SU-DHL-6 (cell line): ENCODE measurements around the gene ATP9A.

Experiments used
- H2AFZ ChIP-seq: fragments of 200-600 bp; sonication (generic); 2 replicates; pipeline ENCODE4 v1.6.1; 2014; ENCODE audit warnings: low read depth, mild to moderate bottlenecking, moderate library complexity, mixed read lengths, antibody characterized with exemption, low read length; ENCODE audit not compliant: severe bottlenecking
- H3F3A ChIP-seq: fragments of 200-600 bp; shearing (Covaris generic); 2 replicates; pipeline ENCODE4 v1.6.0; 2016; ENCODE audit warnings: antibody characterized with exemption, mild to moderate bottlenecking; ENCODE audit not compliant: insufficient read depth
- H3K27ac ChIP-seq: fragments of 200-600 bp; sonication (generic); 2 replicates; pipeline ENCODE4 v1.5.1; 2016; ENCODE audit warnings: low read depth, mild to moderate bottlenecking, low read length, moderate library complexity, mixed read lengths
- H3K27me3 ChIP-seq: fragments of 200-600 bp; sonication (generic), shearing (Covaris generic); 2 replicates; pipeline ENCODE4 v1.6.0; 2014; ENCODE audit warnings: mild to moderate bottlenecking, low read length
- H3K36me3 ChIP-seq: fragments of 200-600 bp; sonication (generic); 2 replicates; pipeline ENCODE4 v1.6.1; 2014; ENCODE audit warnings: mild to moderate bottlenecking, low read length, mixed read lengths
- H3K4me2 ChIP-seq: fragments of 300-600, 200-600 bp; shearing (Covaris generic), sonication (generic); 2 replicates; pipeline ENCODE4 v1.6.0; 2014; ENCODE audit warnings: low read length, low read depth, mild to moderate bottlenecking; ENCODE audit not compliant: poor library complexity, severe bottlenecking
- H3K4me3 ChIP-seq: fragments of 200-600 bp; sonication (generic); 2 replicates; pipeline ENCODE4 v1.5.1; 2014; ENCODE audit warnings: antibody characterized with exemption, low read length, mild to moderate bottlenecking, mixed read lengths; ENCODE audit not compliant: insufficient read depth, poor library complexity, severe bottlenecking
- H3K79me2 ChIP-seq: fragments of 200-600 bp; sonication (generic); 2 replicates; pipeline ENCODE4 v1.6.1; 2014; ENCODE audit warnings: mild to moderate bottlenecking, low read length, moderate library complexity; ENCODE audit not compliant: insufficient read depth
- H3K9ac ChIP-seq: fragments of 200-600 bp; sonication (generic); 2 replicates; pipeline ENCODE4 v1.7.0; 2014; ENCODE audit warnings: mild to moderate bottlenecking, low read length
- H3K9me2 ChIP-seq: fragments of 200-600 bp; sonication (generic); replicated peaks from 2 replicates; pipeline ENCODE4 v1.6.1; 2014; ENCODE audit warnings: low read length; ENCODE audit not compliant: insufficient read depth
- H3K9me3 ChIP-seq: fragments of 200-600 bp; sonication (generic); 2 replicates; pipeline ENCODE4 v1.6.1; 2014; ENCODE audit warnings: low read length, mixed read lengths; ENCODE audit not compliant: insufficient read depth
- H4K20me1 ChIP-seq: fragments of 200-600 bp; sonication (generic); 2 replicates; pipeline ENCODE4 v1.6.1; 2014; ENCODE audit warnings: low read depth, mild to moderate bottlenecking, antibody characterized with exemption, low read length, moderate library complexity, mixed read lengths
- EZH2phosphoT487 ChIP-seq: fragments of 200-600 bp; sonication (generic), shearing (Covaris generic); conservative IDR thresholded peaks from 2 replicates; pipeline ENCODE4 v1.6.1; 2018; ENCODE audit warnings: mild to moderate bottlenecking, antibody characterized with exemption, low read length, moderate library complexity, mixed read lengths
- TF ChIP-seq, protein P1 (sequence below): fragments of 200-600 bp; sonication (generic); IDR thresholded peaks from one replicate; pipeline ENCODE4 v1.5.1; 2017; ENCODE audit warnings: antibody characterized with exemption, mild to moderate bottlenecking, low read length, moderate library complexity; ENCODE audit not compliant: insufficient read depth, poor library complexity, severe bottlenecking

The ATP9A gene

DNA sequence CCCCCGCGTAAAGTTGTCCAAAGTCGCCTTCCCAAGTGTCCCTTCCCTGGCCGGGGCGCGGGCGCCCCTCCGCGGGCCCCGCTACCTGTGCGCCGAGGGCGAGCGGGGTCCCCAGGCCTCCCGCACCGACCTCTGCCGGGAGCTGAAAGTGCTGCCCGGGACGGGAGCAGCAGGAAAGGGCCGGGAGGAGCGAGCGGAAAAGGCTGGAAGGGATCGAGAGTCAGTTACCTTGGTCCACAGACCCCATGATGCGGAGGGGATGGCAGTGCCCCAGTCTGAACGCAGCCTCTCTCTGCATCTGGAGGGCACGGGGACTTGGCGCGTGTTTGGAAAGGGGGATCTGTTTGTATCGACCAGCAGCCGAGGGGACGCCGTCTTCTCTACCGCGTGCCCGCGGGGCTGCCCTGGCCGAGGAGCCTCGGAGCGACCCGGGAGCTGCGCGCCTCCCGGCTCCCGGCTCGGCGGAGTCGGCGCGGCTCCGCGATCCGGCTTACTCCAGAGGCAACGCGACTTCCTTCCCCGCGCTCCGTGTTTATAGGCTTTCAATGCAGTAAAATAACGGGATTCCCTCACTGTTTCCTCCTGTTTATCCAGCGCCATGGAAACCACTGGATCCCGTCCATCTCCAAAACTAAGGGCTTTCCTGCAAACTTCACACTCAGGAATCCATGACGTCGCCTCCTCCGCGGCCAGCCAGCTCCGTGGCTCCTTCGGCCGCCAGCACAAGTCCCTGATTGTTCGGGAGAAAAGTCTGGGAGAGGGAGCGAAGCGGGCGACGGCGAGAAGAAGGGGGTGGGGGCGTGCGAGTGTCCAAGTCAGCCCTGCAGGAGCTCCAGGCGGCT is 205.6 kb downstream of the ATP9A start:
- no peak overlapping the region for H3K27ac ChIP-seq
- no peaks in the 10 kb centered on the region for H3K79me2 ChIP-seq
- no peak overlapping the region for H3K9ac ChIP-seq
- H3F3A ChIP-seq = no peaks in the 10 kb centered on the region
- H3K4me2 ChIP-seq = peak overlapping the region; percentile 10
- no peaks in the 10 kb centered on the region for H3K36me3 ChIP-seq
- H3K4me3 ChIP-seq = no peak overlapping the region
- no peaks in the 10 kb centered on the region for H3K9me3 ChIP-seq
- no peaks in the 10 kb centered on the region for H3K9me2 ChIP-seq
- H4K20me1 ChIP-seq = no peaks in the 10 kb centered on the region
- TF ChIP-seq, protein P1, sequence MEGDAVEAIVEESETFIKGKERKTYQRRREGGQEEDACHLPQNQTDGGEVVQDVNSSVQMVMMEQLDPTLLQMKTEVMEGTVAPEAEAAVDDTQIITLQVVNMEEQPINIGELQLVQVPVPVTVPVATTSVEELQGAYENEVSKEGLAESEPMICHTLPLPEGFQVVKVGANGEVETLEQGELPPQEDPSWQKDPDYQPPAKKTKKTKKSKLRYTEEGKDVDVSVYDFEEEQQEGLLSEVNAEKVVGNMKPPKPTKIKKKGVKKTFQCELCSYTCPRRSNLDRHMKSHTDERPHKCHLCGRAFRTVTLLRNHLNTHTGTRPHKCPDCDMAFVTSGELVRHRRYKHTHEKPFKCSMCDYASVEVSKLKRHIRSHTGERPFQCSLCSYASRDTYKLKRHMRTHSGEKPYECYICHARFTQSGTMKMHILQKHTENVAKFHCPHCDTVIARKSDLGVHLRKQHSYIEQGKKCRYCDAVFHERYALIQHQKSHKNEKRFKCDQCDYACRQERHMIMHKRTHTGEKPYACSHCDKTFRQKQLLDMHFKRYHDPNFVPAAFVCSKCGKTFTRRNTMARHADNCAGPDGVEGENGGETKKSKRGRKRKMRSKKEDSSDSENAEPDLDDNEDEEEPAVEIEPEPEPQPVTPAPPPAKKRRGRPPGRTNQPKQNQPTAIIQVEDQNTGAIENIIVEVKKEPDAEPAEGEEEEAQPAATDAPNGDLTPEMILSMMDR = no peak
- TF ChIP-seq EZH2phosphoT487 = no peak
- no peak overlapping the region for H2AFZ ChIP-seq
- H3K27me3 ChIP-seq = no peaks in the 10 kb centered on the region

DNA sequence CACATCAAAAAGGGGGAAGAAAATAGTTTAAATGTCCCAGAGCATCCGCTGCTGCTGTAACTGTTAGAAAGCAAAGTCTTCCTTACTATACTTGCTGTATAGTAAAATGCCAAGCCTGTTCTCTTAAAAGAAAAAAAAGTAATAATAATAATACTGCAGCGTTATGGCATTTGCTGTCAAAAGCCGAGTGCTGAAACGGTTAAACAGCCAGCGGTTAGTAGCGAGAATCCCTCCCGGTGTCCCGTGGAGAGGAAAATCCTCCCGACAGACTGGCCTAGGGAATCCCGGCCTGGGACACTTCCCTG is 206.2 kb downstream of the ATP9A start:
- Histone ChIP-seq H3K79me2 (no peaks in the 10 kb centered on the region), H3F3A (no peaks in the 10 kb centered on the region), H3K27ac (no peak overlapping the region), H2AFZ (no peak overlapping the region), H3K9me3 (no peaks in the 10 kb centered on the region), H3K27me3 (no peaks in the 10 kb centered on the region), H3K4me2 (no peak overlapping the region), H3K9ac (no peak overlapping the region), H3K4me3 (no peak overlapping the region), H3K36me3 (no peaks in the 10 kb centered on the region), H3K9me2 (no peaks in the 10 kb centered on the region), H4K20me1 (no peaks in the 10 kb centered on the region)
- TF ChIP-seq EZH2phosphoT487 = no peak

DNA sequence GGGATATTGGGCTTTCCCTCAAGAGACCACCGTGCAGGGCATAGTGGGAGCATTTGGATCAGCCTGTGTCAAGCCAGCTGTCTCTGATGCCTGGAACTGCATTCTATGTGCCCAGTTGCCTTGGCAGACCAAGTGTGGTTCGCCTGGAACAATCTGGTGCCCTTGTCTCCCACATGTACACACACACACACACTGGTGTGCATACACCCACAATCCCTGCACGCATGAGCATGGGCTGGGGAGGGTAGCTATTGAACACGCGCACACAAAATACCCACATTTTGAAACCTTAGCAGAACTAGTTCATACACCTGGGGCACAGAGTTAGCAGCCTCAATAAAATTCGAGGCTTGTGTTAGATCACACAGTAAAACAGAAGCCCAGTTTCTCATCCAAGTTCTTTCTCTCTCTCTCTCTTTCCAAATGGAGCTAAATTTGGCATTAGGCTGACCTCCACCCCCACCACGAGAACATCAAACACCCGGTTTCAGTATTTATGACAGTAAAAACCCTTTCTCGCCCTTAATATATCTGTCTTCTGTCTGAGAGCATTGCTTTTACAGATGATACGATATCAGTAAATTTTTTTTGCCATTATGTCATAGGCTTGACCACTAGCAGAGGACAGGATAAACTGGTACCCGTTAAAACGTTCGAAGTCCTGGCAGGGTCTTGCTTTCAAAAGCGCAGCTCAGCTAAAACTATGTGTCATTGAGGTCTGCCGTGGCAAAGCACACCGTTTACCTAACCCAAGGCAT is 207.5 kb downstream of the ATP9A start:
- H3K4me2 ChIP-seq = no peak overlapping the region
- no peaks in the 10 kb centered on the region for H3K79me2 ChIP-seq
- no peaks in the 10 kb centered on the region for H4K20me1 ChIP-seq
- H3K27me3 ChIP-seq = no peaks in the 10 kb centered on the region
- H3K36me3 ChIP-seq = no peaks in the 10 kb centered on the region
- no peaks in the 10 kb centered on the region for H3K9me3 ChIP-seq
- H3F3A ChIP-seq = no peaks in the 10 kb centered on the region
- no peaks in the 10 kb centered on the region for H3K9me2 ChIP-seq
- H3K4me3 ChIP-seq = no peak overlapping the region
- no peak overlapping the region for H3K27ac ChIP-seq
- H2AFZ ChIP-seq = no peak overlapping the region
- no peak overlapping the region for H3K9ac ChIP-seq
- TF ChIP-seq EZH2phosphoT487 = no peak
- TF ChIP-seq, protein P1 = no peak

DNA sequence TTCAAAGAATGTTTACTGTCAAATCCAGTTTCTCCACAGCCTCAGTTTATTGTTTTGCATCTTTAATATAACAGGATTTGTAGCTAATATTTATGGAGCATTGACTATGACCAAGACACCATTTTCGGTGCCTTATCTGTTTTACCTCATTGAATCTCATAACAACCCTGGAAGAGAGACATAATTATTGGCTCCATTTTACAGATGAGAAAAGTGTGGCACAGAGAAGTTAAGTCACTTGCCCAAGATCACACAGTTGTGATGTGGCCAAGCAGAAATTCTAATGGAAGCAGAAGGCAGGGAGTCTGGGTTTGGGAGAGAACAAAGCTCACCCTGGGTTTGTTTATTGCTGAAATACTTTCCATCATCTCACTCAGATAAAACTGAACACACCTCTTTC is 208.1 kb downstream of the ATP9A start:
- Histone ChIP-seq H3K4me2 (no peak overlapping the region), H3K27me3 (no peaks in the 10 kb centered on the region)

More for the DNA sequence above, 208.1 kb downstream of the ATP9A start:
- Histone ChIP-seq H3K9ac (no peak overlapping the region), H3K36me3 (no peaks in the 10 kb centered on the region), H3F3A (no peaks in the 10 kb centered on the region), H2AFZ (no peak overlapping the region), H3K79me2 (no peaks in the 10 kb centered on the region), H3K9me3 (no peaks in the 10 kb centered on the region), H4K20me1 (no peaks in the 10 kb centered on the region), H3K4me3 (no peak overlapping the region), H3K9me2 (no peaks in the 10 kb centered on the region), H3K27ac (no peak overlapping the region)
- TF ChIP-seq, protein P1 = no peak
- TF ChIP-seq EZH2phosphoT487 = no peak
